ENCODE measurements around the gene NETO2. TPM values are rescaled to one million over a fixed set of nuclear protein-coding genes. Genes with fewer than 3 reads are reported as not detected.

NETO2 gene
- total RNA-seq, 1 experiment from 2014 or later, result 10.3 TPM

DNA sequence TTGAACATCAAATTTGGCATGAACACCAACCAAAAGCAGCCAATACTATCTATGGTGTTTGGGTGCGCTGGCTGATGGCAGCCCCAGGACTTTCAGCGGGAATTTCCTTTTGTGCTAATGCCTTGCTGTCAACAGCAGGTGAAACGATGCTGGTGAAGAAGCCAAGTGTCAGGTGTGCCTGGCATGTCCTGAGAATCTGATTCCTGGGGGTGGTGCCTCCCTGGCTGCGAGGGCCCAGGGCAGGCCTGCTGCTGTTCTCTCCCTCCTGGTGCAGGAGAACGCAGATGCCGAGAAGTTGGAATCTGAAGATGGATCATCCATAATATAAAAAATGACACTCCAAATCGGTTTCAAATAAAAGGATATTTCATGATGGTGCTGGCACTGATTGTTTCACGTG, 108.3 kb downstream of the NETO2 start:
- Histone ChIP-seq H3K9ac (ENCODE audit: low read length) (no peak overlapping the region), H3K4me2 (ENCODE audit: low read length) (no peak overlapping the region), H3K9me2 (ENCODE audit: insufficient read depth) (no peaks in the 10 kb centered on the region), H2AFZ (ENCODE audit: low read depth, low read length, poor library complexity, severe bottlenecking) (no peak overlapping the region), H3K79me2 (ENCODE audit: insufficient read depth, low read length) (no peaks in the 10 kb centered on the region), H3K9me3 (ENCODE audit: control insufficient read depth in 1 of 2, insufficient read depth in 1 of 2, low read depth in 1 of 2, low read length in 2 of 2) (no peaks in the 10 kb centered on the region), H3K4me1 (ENCODE audit: control insufficient read depth in 1 of 2, insufficient read depth in 2 of 2, low read length in 2 of 2) (peaks cover 5 to 10% of the 10 kb centered on the region in 2 experiments; a peak in 2 of 4 replicates), H3K27me3 (ENCODE audit: insufficient read depth, low read length) (no peaks in the 10 kb centered on the region), H3K4me3 (replicated peaks in 1 of 2; ENCODE audit: low read depth in 1 of 2, low read length in 2 of 2) (no peak overlapping the region), H3K36me3 (ENCODE audit: control insufficient read depth in 1 of 2, insufficient read depth in 2 of 2, low read length in 2 of 2) (no peaks in the 10 kb centered on the region), H3K27ac (ENCODE audit: low read depth, low read length) (no peak overlapping the region), H4K20me1 (ENCODE audit: insufficient read depth) (no peaks in the 10 kb centered on the region)
- intact Hi-C loops (cut with micrococcal nuclease), result loop anchor here (5.0 kb wide), 4 partner anchors 88 to 1087 kb away; no protein-coding TSS in a partner anchor
- ATAC-seq, result no peak
- no TSS peak for BruUV-seq (replicated peaks)
- ChIA-PET RAD21 (ENCODE audit: low non-redundant PET in 1 of 2, low total read pairs in 2 of 2, uncharacterized antibody in 2 of 2, unreplicated experiment in 2 of 2) (no interaction called here), CTCF (no interaction called here), POLR2A (no interaction called here)
- TF ChIP-seq ZBTB33 (IDR thresholded peaks at IDR 0.05; ENCODE audit: extremely low read depth, insufficient replicate concordance, low read length) (no peak), POLR2AphosphoS5 (IDR thresholded peaks at IDR 0.05; ENCODE audit: low read depth, low read length) (no peak), SP1 (IDR thresholded peaks at IDR 0.05; ENCODE audit: low read depth) (no peak), ELF1 (IDR thresholded peaks at IDR 0.05; ENCODE audit: borderline replicate concordance, low read depth) (no peak), CTCF (IDR thresholded peaks at IDR 0.05 in 2 of 3, conservative IDR thresholded peaks at IDR 0.05 in 1 of 3; ENCODE audit: borderline replicate concordance in 1 of 3, insufficient read depth in 1 of 3, low read depth in 2 of 3, low read length in 2 of 3) (no peak), CEBPB (IDR thresholded peaks at IDR 0.05; ENCODE audit: low read depth) (no peak), EZH2phosphoT487 (IDR thresholded peaks at IDR 0.05; ENCODE audit: borderline replicate concordance) (no peak), MAX (IDR thresholded peaks at IDR 0.05) (no peak), ZNF274 (IDR thresholded peaks at IDR 0.05; ENCODE audit: low read depth, low read length) (no peak), EGR1 (IDR thresholded peaks at IDR 0.05; ENCODE audit: low read depth) (no peak)
- no peak for DNase-seq (ENCODE audit: low read depth, low spot score)

Data from HCT116 (cell line).